Measurements from ENCODE around the gene PMCH. TPM values are rescaled to one million over a fixed set of nuclear protein-coding genes. Genes with fewer than 3 reads are reported as not detected.
A peak's percentile ranks its signal among the peaks of the same experiment; 100 is the strongest.
"Not testable (repeated sequence)": the region's sequence is repeated elsewhere in the genome, so short reads cannot be mapped to it uniquely, and the experiment has no call there.

The PMCH gene
- total and polyA plus RNA-seq, 5 donors from 2014 or later, result 1.6 to 11.0 (median 5.8) TPM

GRCh38 chr12:102171951-102172350 lies 25.7 kb downstream of the PMCH start:
- no peak overlapping the region for H3K4me3 Mint-ChIP-seq
- no peaks in the 10 kb centered on the region for H3K9me3 Mint-ChIP-seq
- Histone ChIP-seq H3K4me1 (ENCODE audit: control insufficient read depth, insufficient read depth, low read length, poor library complexity, severe bottlenecking) (peaks cover 10% of the 10 kb centered on the region), H3K27me3 (ENCODE audit: control insufficient read depth, insufficient read depth, low read length) (no peaks in the 10 kb centered on the region), H3K9me3 (ENCODE audit: control insufficient read depth in 2 of 2, low read length in 2 of 2) (no peaks in the 10 kb centered on the region), H3K36me3 (ENCODE audit: control insufficient read depth, insufficient read depth, low read length) (no peaks in the 10 kb centered on the region), H3K4me3 (ENCODE audit: low read depth, low read length) (no peak overlapping the region), H3K27ac (ENCODE audit: insufficient read depth, low read length, poor library complexity, severe bottlenecking) (no peak overlapping the region)
- H3K36me3 Mint-ChIP-seq, result peaks cover 2% of the 10 kb centered on the region
- no peaks in the 10 kb centered on the region for H3K27me3 Mint-ChIP-seq
- ATAC-seq (ENCODE audit: low read depth in 2 of 2), result no peak
- H3K4me1 Mint-ChIP-seq, result peaks cover 6 to 18% (median 8%) of the 10 kb centered on the region in 4 donors
- no peak for DNase-seq
- no peak overlapping the region for H3K27ac Mint-ChIP-seq

DNA sequence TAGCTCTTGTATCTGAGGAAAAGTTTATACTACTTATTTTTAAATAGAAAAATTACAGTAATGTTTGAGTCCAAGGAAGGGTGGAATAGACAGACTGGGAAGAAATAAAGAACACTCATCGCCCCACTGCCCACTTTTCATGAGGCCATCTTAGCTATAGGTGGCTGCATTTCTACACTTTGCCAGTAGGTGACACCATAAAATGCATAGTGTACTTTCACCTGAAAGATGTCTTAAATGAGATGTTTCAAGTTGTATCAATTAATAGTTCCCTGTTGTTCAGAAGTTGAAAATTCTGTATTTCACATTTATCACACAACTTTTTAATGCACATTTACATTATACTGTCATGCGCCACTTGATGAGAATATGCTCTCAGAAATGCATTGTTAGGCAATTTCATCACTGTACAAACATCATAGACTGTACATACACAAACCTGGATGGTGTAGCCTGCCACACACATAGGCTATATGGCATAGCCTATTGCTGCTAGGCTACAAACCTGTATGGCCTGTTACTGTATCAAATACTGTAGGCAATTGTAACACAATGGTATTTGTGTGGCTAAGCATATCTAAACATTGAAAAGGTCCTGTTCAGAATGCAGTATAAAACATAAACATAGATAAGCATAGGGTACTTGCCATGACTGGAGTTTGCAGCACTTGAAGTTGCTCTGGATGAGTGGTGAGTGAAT lies 27.6 kb downstream of the PMCH start:
- Histone ChIP-seq H3K27ac (ENCODE audit: insufficient read depth, low read length, poor library complexity, severe bottlenecking) (no peak overlapping the region), H3K4me3 (ENCODE audit: low read depth, low read length) (no peak overlapping the region), H3K36me3 (ENCODE audit: control insufficient read depth, insufficient read depth, low read length) (no peaks in the 10 kb centered on the region), H3K9me3 (ENCODE audit: control insufficient read depth in 2 of 2, low read length in 2 of 2) (no peaks in the 10 kb centered on the region), H3K4me1 (ENCODE audit: control insufficient read depth, insufficient read depth, low read length, poor library complexity, severe bottlenecking) (peaks cover 10% of the 10 kb centered on the region), H3K27me3 (ENCODE audit: control insufficient read depth, insufficient read depth, low read length) (no peaks in the 10 kb centered on the region)
- no peaks in the 10 kb centered on the region for H3K27me3 Mint-ChIP-seq
- peaks cover 6 to 19% (median 8%) of the 10 kb centered on the region in 4 donors for H3K4me1 Mint-ChIP-seq
- peak; percentile 55 to 65 for ATAC-seq (ENCODE audit: low read depth in 2 of 2)
- H3K4me3 Mint-ChIP-seq, result no peak overlapping the region
- no peak overlapping the region for H3K27ac Mint-ChIP-seq
- DNase-seq, result peak in 1 of 3 donors; percentile 67
- no peaks in the 10 kb centered on the region for H3K9me3 Mint-ChIP-seq
- H3K36me3 Mint-ChIP-seq, result peaks cover 3% of the 10 kb centered on the region

DNA sequence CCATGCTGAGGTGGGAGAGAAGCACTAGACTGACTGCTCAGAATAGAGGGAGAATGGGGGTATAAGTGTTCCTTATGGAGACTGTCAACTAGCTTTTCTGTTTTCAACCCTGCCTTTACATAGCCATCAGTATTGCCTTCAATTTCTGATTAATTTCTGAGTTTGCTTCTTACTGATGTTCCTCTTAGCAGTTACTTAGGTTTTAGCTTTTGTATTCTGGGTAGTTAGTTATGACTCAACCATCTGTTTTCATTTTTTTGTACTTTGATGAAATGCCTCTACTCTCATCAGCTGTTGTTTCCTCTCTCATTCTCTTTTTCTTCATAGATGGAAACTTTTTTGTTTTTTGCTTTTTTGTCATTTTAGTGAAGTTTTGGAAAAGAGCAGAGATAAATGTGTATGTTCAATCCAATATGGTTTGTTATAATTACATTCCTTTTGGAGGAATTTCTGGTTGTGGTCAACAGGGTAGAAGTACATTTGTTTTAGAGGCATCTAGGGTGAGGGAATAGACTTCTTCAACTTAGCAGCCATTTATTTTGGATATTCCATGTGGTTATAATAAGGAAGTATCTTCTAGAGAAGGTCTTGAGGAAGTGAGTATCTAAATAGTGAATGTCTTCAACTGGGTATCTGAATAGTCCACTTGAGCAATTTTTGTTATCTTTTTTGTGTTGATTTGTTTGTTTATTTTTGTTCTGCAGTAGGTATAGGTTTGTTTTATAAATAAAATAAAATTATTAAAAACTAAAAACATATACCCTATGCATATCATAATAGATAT lies 29.6 kb downstream of the PMCH start:
- no peaks in the 10 kb centered on the region for H3K9me3 ChIP-seq (ENCODE audit: control insufficient read depth in 2 of 2, low read length in 2 of 2)
- H3K27me3 Mint-ChIP-seq, result no peaks in the 10 kb centered on the region
- H3K4me1 Mint-ChIP-seq, result peaks cover 4 to 19% (median 8%) of the 10 kb centered on the region in 4 donors
- no peak overlapping the region for H3K4me3 Mint-ChIP-seq
- peak in 2 of 3 donors; percentile 3 to 57 for DNase-seq
- peaks cover 3% of the 10 kb centered on the region for H3K36me3 Mint-ChIP-seq
- no peak overlapping the region for H3K27ac ChIP-seq (ENCODE audit: insufficient read depth, low read length, poor library complexity, severe bottlenecking)
- no peaks in the 10 kb centered on the region for H3K36me3 ChIP-seq (ENCODE audit: control insufficient read depth, insufficient read depth, low read length)
- H3K27me3 ChIP-seq (ENCODE audit: control insufficient read depth, insufficient read depth, low read length), result no peaks in the 10 kb centered on the region
- H3K4me1 ChIP-seq (ENCODE audit: control insufficient read depth, insufficient read depth, low read length, poor library complexity, severe bottlenecking), result peaks cover 10% of the 10 kb centered on the region
- H3K27ac Mint-ChIP-seq, result peak overlapping the region in 2 of 3 donors; percentile 6 to 41
- no peaks in the 10 kb centered on the region for H3K9me3 Mint-ChIP-seq
- ATAC-seq (ENCODE audit: low read depth in 2 of 2), result peak in 1 of 2 donors; percentile 48
- H3K4me3 ChIP-seq (ENCODE audit: low read depth, low read length), result no peak overlapping the region

DNA sequence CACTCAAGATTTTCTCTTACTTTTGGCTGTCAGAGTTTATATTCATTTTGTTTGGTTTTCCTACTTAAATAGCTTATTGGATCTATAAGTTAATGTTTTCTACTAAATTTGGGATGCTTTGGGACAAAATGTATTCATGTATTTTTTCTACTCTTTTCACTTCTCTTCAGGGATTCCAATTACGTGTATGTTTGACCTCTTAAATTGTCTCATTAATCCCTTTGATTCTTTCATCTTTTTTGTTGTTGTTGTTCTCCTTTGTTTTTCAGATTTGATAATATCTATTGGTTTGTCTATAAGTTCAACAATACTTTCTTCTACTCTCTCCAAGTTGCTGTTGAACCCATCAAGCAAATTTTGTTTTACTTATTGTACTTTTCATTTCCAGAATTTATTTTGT lies 34.2 kb downstream of the PMCH start:
- peaks cover 0 to 14% (median 7%) of the 10 kb centered on the region in 4 donors for H3K4me1 Mint-ChIP-seq
- no peak for ATAC-seq (ENCODE audit: low read depth in 2 of 2)
- peaks cover 10% of the 10 kb centered on the region for H3K4me1 ChIP-seq (ENCODE audit: control insufficient read depth, insufficient read depth, low read length, poor library complexity, severe bottlenecking)
- no peaks in the 10 kb centered on the region for H3K27me3 ChIP-seq (ENCODE audit: control insufficient read depth, insufficient read depth, low read length)
- H3K27ac ChIP-seq (ENCODE audit: insufficient read depth, low read length, poor library complexity, severe bottlenecking), result no peak overlapping the region
- H3K27ac Mint-ChIP-seq, result no peak overlapping the region
- peaks cover 3% of the 10 kb centered on the region for H3K36me3 Mint-ChIP-seq
- DNase-seq, result no peak
- H3K9me3 ChIP-seq (ENCODE audit: control insufficient read depth in 2 of 2, low read length in 2 of 2), result no peaks in the 10 kb centered on the region
- H3K4me3 Mint-ChIP-seq, result no peak overlapping the region
- H3K36me3 ChIP-seq (ENCODE audit: control insufficient read depth, insufficient read depth, low read length), result no peaks in the 10 kb centered on the region
- peaks cover 0 to 1% (median 0%) of the 10 kb centered on the region in 7 donors for H3K9me3 Mint-ChIP-seq
- H3K27me3 Mint-ChIP-seq, result no peaks in the 10 kb centered on the region
- no peak overlapping the region for H3K4me3 ChIP-seq (ENCODE audit: low read depth, low read length)

GRCh38 chr12:102155206-102155605 lies 42.4 kb downstream of the PMCH start:
- H3K4me3 ChIP-seq (ENCODE audit: low read depth, low read length); H3K9me3 Mint-ChIP-seq; H3K9me3 ChIP-seq (ENCODE audit: control insufficient read depth in 2 of 2, low read length in 2 of 2); H3K4me1 ChIP-seq (ENCODE audit: control insufficient read depth, insufficient read depth, low read length, poor library complexity, severe bottlenecking); H3K27ac ChIP-seq (ENCODE audit: insufficient read depth, low read length, poor library complexity, severe bottlenecking); ATAC-seq (ENCODE audit: low read depth in 2 of 2); H3K4me3 Mint-ChIP-seq; DNase-seq; H3K27me3 Mint-ChIP-seq; H3K36me3 ChIP-seq (ENCODE audit: control insufficient read depth, insufficient read depth, low read length); H3K4me1 Mint-ChIP-seq; H3K27me3 ChIP-seq (ENCODE audit: control insufficient read depth, insufficient read depth, low read length); H3K36me3 Mint-ChIP-seq: not testable (repeated sequence)
- H3K27ac Mint-ChIP-seq, result peak overlapping the region in 1 of 3 donors; percentile 86

DNA sequence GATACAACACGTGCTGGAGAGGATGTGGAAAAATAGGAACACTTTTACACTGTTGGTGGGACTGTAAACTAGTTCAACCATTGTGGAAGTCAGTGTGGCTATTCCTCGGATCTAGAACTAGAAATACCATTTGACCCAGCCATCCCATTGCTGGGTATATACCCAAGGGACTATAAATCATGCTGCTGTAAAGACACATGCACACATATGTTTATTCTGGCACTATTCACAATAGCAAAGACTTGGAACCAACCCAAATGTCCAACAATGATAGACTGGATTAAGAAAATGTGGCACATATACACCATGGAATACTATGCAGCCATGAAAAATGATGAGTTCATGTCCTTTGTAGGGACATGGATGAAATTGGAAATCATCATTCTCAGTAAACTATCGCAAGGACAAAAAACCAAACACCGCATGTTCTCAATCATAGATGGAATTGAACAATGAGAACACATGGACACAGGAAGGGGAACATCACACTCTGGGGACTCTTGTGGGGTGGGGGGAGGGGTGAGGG lies 50.5 kb downstream of the PMCH start:
- not testable (repeated sequence) for ATAC-seq (ENCODE audit: low read depth in 2 of 2); H3K9me3 Mint-ChIP-seq; H3K9me3 ChIP-seq (ENCODE audit: control insufficient read depth in 2 of 2, low read length in 2 of 2); H3K36me3 Mint-ChIP-seq; H3K4me3 Mint-ChIP-seq; H3K4me3 ChIP-seq (ENCODE audit: low read depth, low read length); H3K27ac Mint-ChIP-seq; H3K27me3 Mint-ChIP-seq; DNase-seq; H3K4me1 ChIP-seq (ENCODE audit: control insufficient read depth, insufficient read depth, low read length, poor library complexity, severe bottlenecking); H3K27me3 ChIP-seq (ENCODE audit: control insufficient read depth, insufficient read depth, low read length); H3K27ac ChIP-seq (ENCODE audit: insufficient read depth, low read length, poor library complexity, severe bottlenecking); H3K36me3 ChIP-seq (ENCODE audit: control insufficient read depth, insufficient read depth, low read length)
- peaks cover 0 to 13% (median 10%) of the 10 kb centered on the region in 4 donors for H3K4me1 Mint-ChIP-seq

All from CD4-positive, CD25-positive, alpha-beta regulatory T cell (primary cell).